ENCODE data around the gene SPNS1.
"Not testable (repeated sequence)": the region's sequence is repeated elsewhere in the genome, so short reads cannot be mapped to it uniquely, and the experiment has no call there.

The SPNS1 gene

DNA sequence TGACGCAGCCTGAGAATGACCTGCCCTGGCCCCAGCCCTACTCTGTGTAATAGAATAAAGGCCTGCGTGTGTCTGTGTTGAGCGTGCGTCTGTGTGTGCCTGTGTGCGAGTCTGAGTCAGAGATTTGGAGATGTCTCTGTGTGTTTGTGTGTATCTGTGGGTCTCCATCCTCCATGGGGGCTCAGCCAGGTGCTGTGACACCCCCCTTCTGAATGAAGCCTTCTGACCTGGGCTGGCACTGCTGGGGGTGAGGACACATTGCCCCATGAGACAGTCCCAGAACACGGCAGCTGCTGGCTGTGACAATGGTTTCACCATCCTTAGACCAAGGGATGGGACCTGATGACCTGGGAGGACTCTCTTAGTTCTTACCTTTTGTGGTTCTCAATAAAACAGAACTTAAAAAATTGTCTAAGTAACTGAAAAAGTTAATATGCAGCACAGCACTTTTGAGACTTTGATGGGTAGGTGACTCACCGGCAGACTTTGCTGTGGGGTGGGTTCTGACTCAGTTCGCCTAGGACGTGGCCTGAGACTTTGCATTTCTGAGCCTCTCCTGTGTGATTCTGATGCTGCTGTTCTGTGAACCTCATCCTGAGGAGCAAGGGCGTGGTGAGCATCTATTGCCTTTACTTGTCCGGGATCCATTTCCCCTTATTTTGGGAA, 15.9 kb downstream of the SPNS1 start:
- DNase-seq: no peak

DNA sequence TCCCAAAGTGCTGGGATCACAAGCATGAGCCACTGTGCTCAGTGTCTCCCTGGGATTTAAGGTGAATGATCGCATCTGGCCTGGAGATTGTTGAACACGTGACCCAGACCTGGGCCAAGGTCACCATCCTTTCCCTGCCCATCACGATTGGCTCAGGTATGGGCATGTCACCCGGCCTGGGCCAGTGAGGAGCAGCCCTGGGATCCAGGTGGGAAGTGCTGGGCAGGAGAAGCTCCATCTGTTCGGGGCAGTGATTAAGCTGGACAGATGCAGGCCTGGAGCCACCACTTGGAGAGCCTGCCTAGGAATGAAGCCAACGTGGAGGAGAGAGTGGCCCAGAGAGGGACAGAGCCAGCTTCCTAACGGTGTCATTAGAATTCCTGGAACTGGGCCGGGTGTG, 17.1 kb downstream of the SPNS1 start:
- no peak for DNase-seq

DNA sequence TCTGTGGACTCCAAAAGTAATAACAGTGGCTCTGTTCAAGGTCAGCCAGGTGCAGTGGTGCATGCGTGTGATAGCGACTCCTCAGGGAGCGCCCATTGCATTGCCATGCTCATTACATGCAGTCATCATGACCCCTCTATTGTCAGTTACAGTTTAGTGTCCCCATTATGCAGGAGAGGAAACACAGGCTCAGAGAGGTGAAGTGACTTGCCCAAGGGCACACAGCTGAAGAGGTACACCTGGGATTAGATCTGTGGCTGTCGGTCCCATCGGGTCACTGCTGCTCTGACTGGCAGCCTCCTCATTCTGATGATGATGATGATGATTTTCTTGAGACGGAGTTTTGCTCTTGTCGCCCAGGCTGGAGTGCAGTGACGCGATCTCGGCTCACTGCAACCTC, 17.9 kb downstream of the SPNS1 start:
- DNase-seq: no peak

DNA sequence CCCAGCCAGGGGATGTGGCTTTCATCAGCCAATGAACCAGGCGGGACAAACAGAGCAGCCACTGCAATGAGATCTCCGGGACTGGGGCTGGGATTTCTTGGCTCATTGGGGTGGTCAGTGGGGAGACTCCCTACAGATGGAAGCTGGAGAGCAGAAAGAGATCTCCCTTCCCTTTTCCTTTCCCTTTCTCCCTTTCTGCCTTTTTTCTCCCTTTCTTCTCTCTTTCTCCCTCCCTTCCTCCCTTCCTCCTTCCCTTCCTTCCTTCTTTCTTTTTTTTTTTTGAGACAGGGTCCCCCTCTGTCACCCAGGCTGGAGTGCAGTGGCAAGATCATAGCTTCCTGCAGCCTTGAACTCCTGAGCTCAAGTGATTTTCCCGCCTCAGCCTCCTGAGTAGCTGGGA, 24.3 kb downstream of the SPNS1 start:
- DNase-seq: no peak

DNA sequence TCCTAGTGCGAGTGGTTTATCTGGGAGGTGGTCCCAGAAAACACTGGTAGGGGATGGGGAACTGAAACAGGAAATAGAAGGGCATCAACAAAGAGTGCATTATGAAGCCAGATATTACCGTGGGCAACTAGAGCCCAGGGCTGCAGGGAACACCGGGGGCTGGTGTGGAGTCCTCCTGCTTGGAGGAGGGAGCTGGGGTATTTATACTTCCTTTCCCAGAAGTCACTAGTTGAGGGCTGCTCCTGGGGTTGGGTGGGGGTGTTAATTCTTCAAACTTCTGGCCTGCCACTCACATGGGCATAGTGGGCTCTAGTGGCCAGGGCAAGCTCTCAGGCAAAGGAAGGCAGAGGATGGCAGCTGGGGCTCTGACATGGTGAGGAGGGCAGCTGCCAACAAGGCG, 25.0 kb downstream of the SPNS1 start:
- no peak for DNase-seq

DNA sequence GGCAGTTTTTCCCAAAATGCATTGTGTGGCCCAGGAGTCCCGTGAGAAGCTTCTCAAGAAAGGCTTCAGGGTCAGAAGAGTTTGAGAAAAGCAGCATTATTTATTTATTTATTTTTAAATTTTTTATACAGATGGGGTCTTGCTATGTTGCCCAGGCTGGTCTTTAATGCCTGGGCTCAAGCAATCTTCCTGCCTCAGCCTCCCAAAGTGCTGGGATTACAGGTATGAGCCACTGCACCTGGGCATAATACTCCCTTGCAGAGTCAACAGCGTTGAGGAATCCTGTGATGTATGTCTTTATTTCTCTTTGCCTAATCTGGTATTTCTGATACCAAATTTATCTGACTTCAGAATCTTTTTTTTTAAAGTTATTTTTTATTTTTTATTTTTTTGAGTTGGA, 25.4 kb downstream of the SPNS1 start:
- no peak for DNase-seq

DNA sequence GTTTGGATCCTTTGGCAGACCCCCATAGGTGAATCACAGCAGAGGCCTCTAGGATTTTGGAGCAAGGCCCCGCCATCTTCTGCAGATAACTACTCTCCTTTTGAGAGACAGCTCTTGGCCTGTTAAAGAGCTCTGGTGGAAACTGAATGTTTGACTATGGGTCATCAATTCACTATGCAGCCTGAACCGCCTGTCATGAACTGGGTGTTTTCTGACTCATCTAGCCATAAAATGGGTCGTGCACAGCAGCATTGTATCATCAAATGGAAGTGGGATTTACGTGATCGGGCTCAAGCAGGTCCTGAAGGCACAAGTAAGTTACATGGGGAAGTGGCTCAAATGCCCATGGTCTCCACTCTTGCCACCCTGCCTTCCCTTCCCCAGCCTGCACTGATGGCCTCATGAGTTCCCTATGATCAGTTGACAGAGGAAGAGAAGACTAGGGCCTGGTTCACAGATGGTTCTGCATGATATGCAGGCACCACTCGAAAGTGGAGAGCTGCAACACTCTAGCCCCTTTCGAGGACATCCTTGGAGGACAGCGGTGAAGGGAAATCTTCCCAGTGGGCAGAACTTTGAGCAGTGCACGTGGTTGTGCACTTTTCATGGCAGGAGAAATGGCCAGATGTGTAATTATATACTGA, 30.0 kb downstream of the SPNS1 start:
- not testable (repeated sequence) for DNase-seq

DNA sequence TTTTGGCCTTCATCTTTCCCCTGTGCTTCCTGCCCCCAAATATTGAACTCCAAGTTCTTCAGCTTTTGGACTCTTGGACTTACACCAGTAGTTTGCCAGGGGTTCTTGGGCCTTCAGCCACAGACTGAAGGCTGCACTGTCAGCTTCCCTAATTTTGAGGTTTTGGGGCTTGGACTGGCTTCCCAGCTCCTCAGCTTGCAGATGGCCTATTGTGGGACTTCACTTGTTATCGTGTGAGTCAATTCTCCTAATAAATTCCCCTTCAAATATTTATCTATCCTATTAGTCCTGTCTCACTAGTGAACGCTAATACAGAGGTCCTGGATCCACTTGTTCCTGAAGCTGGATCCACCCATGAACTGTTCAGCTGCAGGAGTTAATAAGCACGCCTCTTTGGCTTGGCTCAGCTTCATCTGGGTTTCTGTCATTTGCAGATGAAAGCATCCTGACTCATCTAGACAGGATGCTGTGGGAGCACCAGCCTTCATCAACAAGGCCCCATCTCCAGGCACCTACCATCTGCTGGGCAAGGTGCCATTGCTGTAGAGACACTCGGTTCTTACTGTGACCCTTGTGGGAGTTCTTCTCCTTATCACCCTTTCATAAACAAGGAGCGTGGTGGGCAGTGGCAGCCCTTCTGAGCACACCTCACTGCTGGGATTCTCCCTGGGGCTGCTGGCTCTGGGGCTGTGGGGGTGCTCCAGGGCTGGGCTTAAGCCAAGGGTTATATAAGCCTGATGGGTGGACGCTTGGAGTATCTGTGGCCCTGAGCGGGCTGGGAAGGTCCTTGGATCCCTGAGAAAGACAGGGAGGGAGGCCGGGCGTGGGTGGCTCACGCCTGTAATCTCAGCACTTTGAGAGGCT, 33.4 kb downstream of the SPNS1 start:
- DNase-seq: no peak

DNA sequence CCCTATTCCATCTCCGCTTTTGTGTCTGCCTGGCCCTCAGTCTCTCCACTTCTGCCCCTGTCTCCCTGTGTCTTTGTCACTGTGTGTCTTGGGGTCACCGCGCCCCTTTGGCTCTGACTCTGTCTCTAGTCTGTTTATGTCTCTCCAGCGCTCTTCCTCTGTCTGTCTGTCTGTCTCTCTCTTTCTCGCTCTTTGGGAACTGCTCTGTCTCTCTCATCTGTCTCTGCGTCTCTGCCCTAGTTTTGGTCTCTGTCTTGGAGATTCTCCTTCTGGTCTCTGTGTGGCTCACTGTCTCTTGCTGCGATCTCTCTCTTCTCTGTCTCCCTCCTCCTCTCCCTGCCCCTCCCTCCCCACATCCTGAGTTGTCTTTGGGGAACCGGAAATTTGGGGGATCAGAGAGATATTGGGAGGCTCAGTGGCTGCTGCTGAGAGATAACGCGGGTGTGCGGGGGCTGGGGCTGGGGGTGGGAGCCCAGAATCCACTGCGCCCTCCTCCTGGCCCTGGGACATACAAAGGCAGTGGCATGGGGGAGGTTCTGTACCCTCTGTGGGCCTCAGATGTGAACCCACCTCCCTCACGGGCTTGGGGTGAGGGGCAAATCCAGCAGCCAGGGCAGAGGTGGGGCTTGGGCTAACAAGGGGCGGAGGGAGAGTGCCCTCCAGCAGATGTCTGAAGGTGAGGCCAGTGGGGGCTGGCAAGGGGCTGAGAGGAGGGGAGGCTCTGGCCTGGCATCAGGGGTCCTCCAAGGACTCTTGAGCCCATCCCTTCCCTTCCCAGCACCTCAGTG, 34.7 kb downstream of the SPNS1 start:
- DNase-seq: no peak

DNA sequence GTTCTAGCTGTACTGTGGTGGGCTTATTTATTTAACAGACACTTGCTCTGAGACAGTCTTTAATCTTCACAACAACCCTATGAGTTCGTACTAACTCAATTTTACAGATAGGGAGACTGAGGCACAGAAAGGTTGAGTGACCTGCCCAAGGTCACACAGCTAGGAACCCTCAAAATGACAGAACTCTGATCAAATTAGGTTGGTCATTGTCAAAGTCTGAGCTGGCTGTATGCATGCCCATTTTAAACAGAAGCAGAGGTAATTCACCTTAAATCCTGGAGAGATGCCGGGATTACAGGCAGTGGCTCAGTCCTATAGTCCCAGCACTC, 35.2 kb downstream of the SPNS1 start:
- DNase-seq: no peak

DNA sequence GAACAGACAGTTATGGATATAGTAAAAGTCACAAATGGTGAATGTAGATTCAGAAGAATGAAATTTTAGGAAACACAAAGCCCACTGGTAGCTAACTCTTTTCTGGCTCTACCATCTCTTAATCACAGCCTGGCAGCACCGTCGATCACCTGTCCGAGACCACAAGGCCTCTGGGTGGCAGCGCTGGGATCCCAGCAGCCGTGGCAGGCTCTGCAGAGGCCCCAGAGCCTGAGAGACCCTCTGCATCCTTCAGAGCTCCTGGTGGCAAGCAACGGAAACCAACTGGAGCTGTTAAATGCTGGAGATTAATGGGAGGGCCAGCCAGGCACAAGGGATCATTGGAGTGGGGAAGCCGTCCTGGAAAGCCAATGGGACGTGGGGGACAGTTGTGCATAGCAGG, 36.5 kb downstream of the SPNS1 start:
- DNase-seq: peak in 1 of 2 experiments; percentile 21

DNA sequence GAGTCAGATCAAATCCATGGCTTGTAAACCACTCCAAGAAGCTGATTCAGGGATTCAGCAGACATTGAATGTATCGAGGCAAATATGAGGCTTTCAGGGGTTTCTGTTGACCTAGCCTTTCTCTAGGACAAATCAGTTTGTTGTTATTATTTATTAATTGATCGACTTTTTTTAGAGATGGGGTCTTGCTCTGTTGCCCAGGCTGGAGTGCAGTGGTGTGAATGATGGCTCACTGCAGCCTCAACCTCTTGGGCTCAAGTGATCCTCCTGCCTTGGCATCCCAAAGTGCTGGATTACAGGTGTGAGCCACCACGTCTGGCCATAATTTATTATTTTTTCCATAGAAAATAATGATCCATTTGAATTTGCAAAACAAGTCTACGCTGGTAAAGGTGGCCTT, 37.3 kb downstream of the SPNS1 start:
- DNase-seq: no peak

DNA sequence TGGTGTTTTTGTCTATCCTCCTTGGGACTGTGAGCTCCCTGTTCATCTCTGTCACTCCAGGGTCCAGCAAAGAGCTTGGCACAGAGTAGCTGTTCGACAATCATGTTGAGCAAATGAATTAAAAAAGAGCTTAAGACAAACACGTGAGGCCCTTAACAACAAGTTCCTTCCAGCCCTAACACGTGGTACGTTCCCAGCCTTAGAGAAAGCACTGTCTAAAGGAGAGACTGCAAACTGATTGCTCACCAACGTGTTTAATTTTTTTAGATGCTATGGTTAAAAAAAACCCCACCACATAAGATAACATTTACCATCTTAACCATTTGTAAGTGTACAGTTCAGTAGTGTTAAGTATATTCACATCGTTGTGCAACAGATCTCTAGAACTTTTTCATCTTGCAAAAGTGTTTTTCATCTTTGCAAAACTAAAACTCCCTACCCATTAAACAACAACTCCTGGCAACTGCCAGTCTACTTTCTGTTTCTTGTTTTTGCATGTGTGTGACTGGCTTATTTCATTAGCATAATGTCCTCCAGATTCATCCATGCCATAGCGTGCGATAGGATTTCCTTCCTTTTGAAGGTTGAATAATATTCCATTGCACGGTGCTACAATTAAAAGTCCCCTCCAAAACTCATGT, 38.5 kb downstream of the SPNS1 start:
- no peak for DNase-seq

DNA sequence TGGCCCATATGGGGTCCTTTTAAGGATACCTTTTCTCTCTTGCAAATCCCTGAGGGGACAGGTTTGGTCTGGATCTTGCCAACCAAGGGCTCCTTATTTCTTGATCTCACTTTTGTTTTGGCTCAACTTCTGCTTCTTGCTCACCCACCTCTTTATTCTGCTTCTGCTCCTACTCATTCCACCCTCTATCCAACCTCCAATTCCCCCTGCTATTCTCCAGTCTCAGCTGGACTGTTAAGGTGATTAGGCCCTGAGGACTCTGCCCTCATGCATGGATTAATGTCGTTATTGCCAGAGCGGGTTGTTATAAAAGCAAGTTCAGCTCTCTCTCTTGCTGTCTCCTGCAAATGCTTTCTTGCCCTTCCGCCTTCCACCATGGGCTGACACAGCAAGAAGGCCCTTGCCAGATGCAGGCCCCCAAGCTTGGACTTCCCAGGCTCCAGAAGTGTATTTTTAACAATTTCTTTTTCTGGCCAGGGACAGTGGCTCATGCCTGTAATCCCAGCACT, 40.0 kb downstream of the SPNS1 start:
- no peak for DNase-seq

DNA sequence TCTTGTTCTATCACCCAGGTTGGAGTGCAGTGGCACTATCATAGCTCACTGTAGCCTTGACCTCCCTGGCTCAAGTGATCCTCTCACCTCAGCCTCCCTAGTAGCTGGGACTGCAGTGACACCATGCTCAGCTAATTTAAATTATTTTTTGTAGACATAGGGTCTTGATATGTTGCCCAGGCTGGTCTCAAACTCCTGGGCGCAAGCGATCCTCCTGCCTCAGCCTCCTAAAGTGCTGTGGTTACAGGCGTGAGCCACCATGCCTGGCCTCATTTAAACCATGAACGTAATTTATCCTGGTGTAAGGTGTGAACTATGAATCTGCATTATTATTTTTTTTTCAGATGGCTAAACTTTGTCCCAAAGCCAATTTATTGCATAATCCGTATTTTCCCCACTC, 47.6 kb downstream of the SPNS1 start:
- no peak for DNase-seq

DNA sequence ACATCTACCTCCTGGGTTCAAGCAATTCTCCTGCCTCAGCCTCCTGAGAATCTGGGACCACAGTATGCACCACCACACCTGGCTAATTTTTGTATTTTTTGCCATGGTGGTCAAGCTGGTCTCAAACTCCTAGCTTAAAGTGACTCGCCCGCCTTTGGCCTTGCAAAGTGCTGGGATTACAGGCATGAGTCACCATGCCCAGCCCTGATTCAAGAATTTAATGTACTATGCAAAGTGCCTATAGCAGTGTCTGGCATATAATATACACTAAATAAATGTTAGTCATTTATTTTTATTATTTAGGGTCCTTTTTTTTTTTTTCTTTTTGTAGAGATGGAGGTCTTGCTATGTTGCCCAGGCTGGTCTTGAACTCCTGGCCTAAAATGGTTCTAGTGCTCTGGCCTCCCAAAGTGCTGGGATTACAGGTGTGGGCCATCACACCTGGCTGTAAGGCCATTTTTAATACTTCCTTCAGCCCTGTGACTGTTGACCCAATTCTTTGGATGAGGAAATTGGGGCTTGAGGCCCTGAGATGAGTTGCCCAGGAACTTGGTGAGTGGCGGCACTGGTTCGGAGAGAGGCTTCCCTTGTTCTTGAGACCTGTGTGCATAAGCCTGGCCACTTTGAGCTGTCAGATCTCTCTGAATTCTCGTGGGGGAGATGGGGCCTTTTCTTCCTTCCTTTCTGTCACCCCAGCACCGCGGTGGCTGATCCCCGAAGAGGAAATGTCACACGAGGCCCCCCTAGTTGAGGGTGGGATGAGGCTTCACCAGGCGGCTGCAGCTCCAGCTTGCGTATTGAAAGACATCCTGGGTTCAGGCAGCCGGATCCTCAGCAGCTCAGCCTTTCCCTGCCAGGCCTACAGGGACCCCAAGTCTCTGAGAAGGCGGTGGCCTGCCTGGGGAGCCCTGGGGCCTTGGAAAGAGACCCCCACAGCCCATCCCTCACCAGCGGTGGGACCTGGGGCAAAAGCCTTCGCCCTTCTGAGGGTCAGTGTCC, 49.0 kb downstream of the SPNS1 start:
- DNase-seq: no peak

DNA sequence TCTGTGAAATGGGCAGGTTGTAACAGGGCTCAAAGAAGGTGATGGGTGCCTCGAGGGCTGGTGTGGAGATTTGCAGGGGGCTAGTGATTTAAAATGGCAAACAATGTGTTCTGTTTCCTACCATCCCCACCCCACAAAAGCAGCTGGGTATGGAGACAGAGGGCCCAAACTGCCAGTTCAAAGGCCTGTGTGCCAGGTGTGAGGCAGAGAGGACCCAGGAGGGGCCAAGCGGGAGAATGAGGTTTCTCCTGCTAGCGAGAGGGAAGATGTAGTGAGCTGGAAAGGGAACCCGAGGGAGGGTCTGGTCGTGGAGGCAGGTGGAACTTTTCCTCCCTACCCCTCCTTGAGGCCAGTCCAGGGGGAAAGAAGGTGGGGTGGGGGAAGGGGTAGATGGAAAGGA, 49.7 kb downstream of the SPNS1 start:
- no peak for DNase-seq

DNA sequence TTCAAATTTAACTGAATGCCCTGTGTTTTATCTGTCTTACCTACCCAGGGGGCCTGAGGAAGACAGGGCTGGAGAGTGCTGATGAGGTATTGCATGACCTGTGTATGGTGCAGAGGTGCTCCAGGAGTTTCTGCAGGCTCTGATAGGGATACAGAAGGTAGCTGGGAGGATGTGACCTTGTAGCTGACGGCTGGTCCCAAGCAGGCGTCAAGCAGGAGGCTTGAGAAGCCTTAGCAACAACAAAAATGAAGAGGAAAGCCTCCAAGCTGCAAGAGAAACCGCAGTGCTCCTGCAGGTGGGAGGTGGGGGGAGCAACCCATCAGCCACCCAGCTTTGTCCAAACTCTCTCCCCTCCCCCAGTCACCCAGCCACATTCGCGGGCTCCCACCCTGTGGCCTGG, 50.6 kb downstream of the SPNS1 start:
- no peak for DNase-seq

DNA sequence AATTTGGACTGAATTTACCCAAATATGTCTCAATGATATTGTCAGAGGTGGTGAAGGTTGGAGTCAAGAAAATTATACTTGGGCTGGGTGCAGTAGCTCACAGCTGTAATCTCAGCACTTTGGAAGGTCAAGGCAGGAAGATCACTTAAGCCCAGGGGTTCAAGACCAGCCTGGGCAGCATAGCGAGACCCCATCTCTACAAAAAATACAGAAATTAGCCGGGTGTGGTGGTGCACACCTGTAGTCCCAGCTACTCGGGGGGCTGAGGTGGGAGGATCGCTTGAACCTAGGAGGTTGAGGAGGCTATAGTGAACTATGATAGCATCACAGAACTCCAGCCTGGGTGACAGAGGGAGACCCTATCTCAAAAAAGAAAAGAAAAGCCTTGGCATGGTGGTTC, 51.2 kb downstream of the SPNS1 start:
- DNase-seq: no peak

DNA sequence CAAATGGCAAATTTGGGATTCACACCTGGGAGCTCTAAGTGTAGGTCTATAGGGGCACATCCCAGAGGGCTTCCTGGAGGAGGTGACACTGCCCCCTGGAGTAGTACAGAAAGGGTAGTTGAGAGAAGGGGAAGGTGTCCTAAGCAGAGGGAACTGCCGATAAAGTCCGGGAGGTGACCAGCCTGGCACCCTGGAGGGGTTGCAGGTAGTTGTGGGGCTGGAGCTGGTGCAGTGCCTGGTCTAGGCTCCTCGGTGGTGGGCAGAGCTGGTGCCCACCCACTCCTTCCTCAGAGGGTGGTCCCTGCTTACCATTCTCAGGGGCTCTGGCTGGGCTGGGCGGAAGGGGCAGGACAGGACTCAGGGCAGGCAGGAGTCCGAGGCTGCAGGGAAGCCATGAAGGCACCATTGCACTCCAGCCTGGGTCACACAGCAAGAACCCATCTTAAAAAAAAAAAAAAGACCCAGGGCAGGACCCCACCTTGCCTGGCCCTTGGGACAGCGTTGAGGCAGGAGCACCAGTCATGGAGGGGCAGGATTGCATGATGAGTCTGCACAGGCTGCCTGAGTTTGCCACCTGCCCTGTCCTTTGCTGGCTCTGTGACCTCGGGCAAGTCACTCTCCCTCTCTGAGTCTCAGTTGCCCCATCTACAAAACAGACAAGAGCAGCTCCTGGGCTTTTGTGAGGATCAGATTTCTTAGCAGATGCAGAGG, 54.0 kb downstream of the SPNS1 start:
- no peak for DNase-seq

Measured in NCI-H526 (cell line).